ENCODE results near the gene CCDC196.

GRCh38 chr14:66511849-66512248 is 25.7 kb downstream of the CCDC196 start:
- TF ChIP-seq CTCF (IDR thresholded peaks at IDR 0.05), result no peak
- no peak for TF ChIP-seq POLR2AphosphoS5 (IDR thresholded peaks at IDR 0.05; ENCODE audit: insufficient read depth in 1 of 2, low read depth in 1 of 2)
